Lower lobe of right lung (tissue), 2 donors: ENCODE measurements around the gene CCNY. TPM values are rescaled to one million over a fixed set of nuclear protein-coding genes. Genes with fewer than 3 reads are reported as not detected.

Experiments used
- ATAC-seq, 2 donors: fragments of 200-7000 bp; cut with Tn5 transposase; one replicate each; pipeline ENCODE4 v1.9.1; 2020 to 2022; ENCODE audit warnings: mild to moderate bottlenecking in 2 of 2, moderate library complexity in 2 of 2
- DNase-seq: peaks from one replicate; pipeline ENCODE4 v3.0.0-alpha.2; 2020
- H3K27ac ChIP-seq: fragments of 200-600 bp; one replicate; pipeline ENCODE4 v1.8.0; 2022
- H3K27me3 ChIP-seq: fragments of 200-600 bp; one replicate; pipeline ENCODE4 v1.8.0; 2022; ENCODE audit warnings: low read depth
- H3K36me3 ChIP-seq: fragments of 200-600 bp; one replicate; pipeline ENCODE4 v1.8.0; 2022; ENCODE audit warnings: mild to moderate bottlenecking
- H3K4me1 ChIP-seq: fragments of 200-600 bp; one replicate; pipeline ENCODE4 v1.8.0; 2022
- H3K4me3 ChIP-seq: fragments of 200-600 bp; one replicate; pipeline ENCODE4 v1.8.0; 2022; ENCODE audit warnings: mild to moderate bottlenecking
- H3K9me3 ChIP-seq: fragments of 200-600 bp; one replicate; pipeline ENCODE4 v1.8.0; 2022
- CTCF ChIP-seq: fragments of 200-600 bp; IDR thresholded peaks from one replicate; pipeline ENCODE4 v1.8.0; 2022; ENCODE audit warnings: antibody characterized with exemption, mild to moderate bottlenecking
- intact Hi-C: fragments of 100-400 bp; cut with DNase I; formaldehyde crosslinking; loops from one replicate; pipeline ENCODE4 v1.11.0; 2022
- total RNA-seq: library from RNA; stranded (reverse); fragmentation: NEBNext Ultra II Directional; extraction: Animal tissue kit (Norgen Biotek cat#: 25700); gene quantifications from one replicate; pipeline ENCODE4 v1.2.1, GENCODE V29; 2021
- donor health status: DM: no; HTN: yes; CAD: no; lungs with severe emphysema.

CCNY gene
- total RNA-seq, 1 donor from 2014 or later, result 64.5 TPM

- no peak for ATAC-seq
- DNase-seq, result no peak
- no peaks in the 10 kb centered on the region for H3K9me3 ChIP-seq
- H3K36me3 ChIP-seq, result peaks cover 4% of the 10 kb centered on the region
- peaks cover 4% of the 10 kb centered on the region for H3K4me1 ChIP-seq
- no peak overlapping the region for H3K27ac ChIP-seq
- H3K4me3 ChIP-seq, result no peak overlapping the region
- TF ChIP-seq CTCF, result no peak
- no peaks in the 10 kb centered on the region for H3K27me3 ChIP-seq
- intact Hi-C loops, result no loop called here
These were observed 165.6 kb downstream of the CCNY start for GRCh38 chr10:35501923-35502322.

GRCh38 chr10:35502692-35503091, 166.4 kb downstream of the CCNY start:
- H3K27me3 ChIP-seq, result no peaks in the 10 kb centered on the region
- intact Hi-C loops, result no loop called here
- H3K4me3 ChIP-seq, result no peak overlapping the region
- DNase-seq (no peak), ATAC-seq (no peak)
- H3K27ac ChIP-seq, result no peak overlapping the region
- H3K9me3 ChIP-seq, result no peaks in the 10 kb centered on the region
- peaks cover 4% of the 10 kb centered on the region for H3K36me3 ChIP-seq
- no peak for TF ChIP-seq CTCF
- peaks cover 4% of the 10 kb centered on the region for H3K4me1 ChIP-seq

- no peaks in the 10 kb centered on the region for H3K9me3 ChIP-seq
- intact Hi-C loops, result no loop called here
- no peak for TF ChIP-seq CTCF
- peaks cover 4% of the 10 kb centered on the region for H3K4me1 ChIP-seq
- no peak for ATAC-seq
- H3K4me3 ChIP-seq, result no peak overlapping the region
- peaks cover 4% of the 10 kb centered on the region for H3K36me3 ChIP-seq
- DNase-seq, result no peak
- H3K27me3 ChIP-seq, result no peaks in the 10 kb centered on the region
- no peak overlapping the region for H3K27ac ChIP-seq
These were observed 167.3 kb downstream of the CCNY start for GRCh38 chr10:35503578-35503977.

GRCh38 chr10:35504132-35504531, 167.8 kb downstream of the CCNY start:
- no peak for TF ChIP-seq CTCF
- Histone ChIP-seq H3K4me1 (peaks cover 4% of the 10 kb centered on the region), H3K36me3 (peaks cover 4% of the 10 kb centered on the region), H3K27ac (no peak overlapping the region), H3K9me3 (no peaks in the 10 kb centered on the region), H3K27me3 (no peaks in the 10 kb centered on the region), H3K4me3 (no peak overlapping the region)
- no peak for DNase-seq
- intact Hi-C loops, result no loop called here
- no peak for ATAC-seq

GRCh38 chr10:35505241-35505873, 169.0 kb downstream of the CCNY start:
- Histone ChIP-seq H3K36me3 (peaks cover 4% of the 10 kb centered on the region), H3K4me3 (no peak overlapping the region), H3K9me3 (no peaks in the 10 kb centered on the region), H3K27me3 (no peaks in the 10 kb centered on the region), H3K27ac (no peak overlapping the region), H3K4me1 (peaks cover 4% of the 10 kb centered on the region)
- DNase-seq (no peak), ATAC-seq (peak in 1 of 2 donors; percentile 12)
- intact Hi-C loops, result no loop called here
- no peak for TF ChIP-seq CTCF

GRCh38 chr10:35506741-35507140, 170.4 kb downstream of the CCNY start:
- no peak overlapping the region for H3K4me3 ChIP-seq
- peaks cover 4% of the 10 kb centered on the region for H3K4me1 ChIP-seq
- DNase-seq, result no peak
- peaks cover 4% of the 10 kb centered on the region for H3K36me3 ChIP-seq
- ATAC-seq, result no peak
- intact Hi-C loops, result no loop called here
- TF ChIP-seq CTCF, result no peak
- H3K27ac ChIP-seq, result no peak overlapping the region
- no peaks in the 10 kb centered on the region for H3K9me3 ChIP-seq
- H3K27me3 ChIP-seq, result no peaks in the 10 kb centered on the region
